PC-3 (cell line): Measurements from ENCODE around the gene SLC22A5. TPM values are rescaled to one million over a fixed set of nuclear protein-coding genes. Genes with fewer than 3 reads are reported as not detected.
A peak's percentile ranks its signal among the peaks of the same experiment; 100 is the strongest.

Experiments
- ATAC-seq: fragments of 200-7000 bp; cut with Tn5 transposase; 2 replicates; pipeline ENCODE4 v1.9.1; 2020; ENCODE audit warnings: mild to moderate bottlenecking, moderate library complexity
- BruUV-seq: library from RNA; stranded (reverse); fragments of 400-500 nt; replicated peaks from 2 replicates; lab custom pipeline; 2021; lab: Mats Ljungman, UMichigan
- CTCF ChIA-PET: fragments of 300-600 bp; sonication (Branson Sonifier 250); formaldehyde crosslinking; loops from one replicate; lab custom pipeline; 2022; ENCODE audit warnings: antibody characterized with exemption; lab: Charles Lee
- POLR2A ChIA-PET: fragments of 300-600 bp; sonication (Branson Sonifier 250); formaldehyde crosslinking; loops from one replicate; lab custom pipeline; 2022; ENCODE audit warnings: antibody characterized with exemption; ENCODE audit not compliant: unreplicated experiment; lab: Charles Lee
- DNase-seq: peaks from one replicate; pipeline ENCODE4 v3.0.0-alpha.2; 2015
- H2AFZ ChIP-seq: fragments of 300-600 bp; sonication (generic); 2 replicates; pipeline ENCODE4 v1.6.0; 2016; ENCODE audit warnings: antibody characterized with exemption, low read length
- H3F3A ChIP-seq: fragments of 300-600 bp; sonication (generic); one replicate; pipeline ENCODE4 v1.6.0; 2017; ENCODE audit warnings: antibody characterized with exemption, low read length, control low read depth, mild to moderate bottlenecking; ENCODE audit not compliant: unreplicated experiment
- H3K27ac ChIP-seq: fragments of 300-600 bp; sonication (generic); 2 replicates; pipeline ENCODE4 v1.5.1; 2016; ENCODE audit warnings: mild to moderate bottlenecking, low read length
- H3K27me3 ChIP-seq: fragments of 300-600 bp; sonication (generic); 2 replicates; pipeline ENCODE4 v1.6.1; 2016; ENCODE audit warnings: low read length, mixed read lengths
- H3K36me3 ChIP-seq: fragments of 300-600 bp; sonication (generic); 2 replicates; pipeline ENCODE4 v1.6.1; 2016; ENCODE audit warnings: low read depth, mixed run types, low read length, mixed read lengths
- H3K4me1 ChIP-seq: fragments of 300-600 bp; sonication (generic); 2 replicates; pipeline ENCODE4 v1.5.1; 2016; ENCODE audit warnings: low read length; ENCODE audit not compliant: insufficient read depth
- H3K4me2 ChIP-seq: fragments of 300-600 bp; sonication (generic); 2 replicates; pipeline ENCODE4 v1.6.0; 2016; ENCODE audit warnings: low read length
- H3K4me3 ChIP-seq: fragments of 300-600 bp; sonication (generic); 2 replicates; pipeline ENCODE4 v1.5.1; 2016; ENCODE audit warnings: mild to moderate bottlenecking, low read length, mixed read lengths
- H3K79me2 ChIP-seq: fragments of 300-600 bp; sonication (generic); 2 replicates; pipeline ENCODE4 v1.6.1; 2017; ENCODE audit warnings: low read length, mixed read lengths
- H3K9ac ChIP-seq: fragments of 300-600 bp; sonication (generic); 2 replicates; pipeline ENCODE4 v1.6.0; 2016; ENCODE audit warnings: mild to moderate bottlenecking, low read length
- H3K9me2 ChIP-seq: fragments of 300-600 bp; sonication (generic); replicated peaks from 2 replicates; pipeline ENCODE4 v1.6.1; 2016; ENCODE audit warnings: mixed run types, low read length, mixed read lengths
- H3K9me3 ChIP-seq: fragments of 300-600 bp; sonication (generic); 2 replicates; pipeline ENCODE4 v1.6.1; 2016; ENCODE audit warnings: low read length, mixed read lengths
- H4K20me1 ChIP-seq: fragments of 300-600 bp; sonication (generic); 2 replicates; pipeline ENCODE4 v1.6.1; 2016; ENCODE audit warnings: low read length, mixed read lengths
- CTCF ChIP-seq: fragments of 300-600 bp; sonication (generic); conservative IDR thresholded peaks from 2 replicates; pipeline ENCODE4 v1.5.1; 2017; ENCODE audit warnings: antibody characterized with exemption, low read depth, mild to moderate bottlenecking, low read length
- EZH2 ChIP-seq: fragments of 300-600 bp; sonication (generic); IDR thresholded peaks from one replicate; pipeline ENCODE4 v1.6.1; 2017; ENCODE audit warnings: antibody characterized with exemption, mild to moderate bottlenecking, low read length; ENCODE audit not compliant: unreplicated experiment
- EZH2phosphoT487 ChIP-seq: fragments of 300-600 bp; sonication (generic); IDR thresholded peaks from 2 replicates; pipeline ENCODE4 v1.6.1; 2018; ENCODE audit warnings: mild to moderate bottlenecking, antibody characterized with exemption, low read length, borderline replicate concordance
- intact Hi-C: fragments of 100-400 bp; cut with micrococcal nuclease; formaldehyde crosslinking; loops from 2 replicates; pipeline ENCODE4 v1.9.0; 2023
- total RNA-seq: library from RNA; depleted of rRNA; stranded (reverse); fragments of >200 nt; gene quantifications from 2 replicates; pipeline ENCODE4 v1.2.3, GENCODE V29; 2014

The SLC22A5 gene
- total RNA-seq, 1 experiment from 2014 or later = 8.2 TPM

GRCh38 chr5:132385326-132386105 lies 16.0 kb downstream of the SLC22A5 start:
- BruUV-seq = no TSS peak
- peaks cover 11% of the 10 kb centered on the region for H3F3A ChIP-seq
- H2AFZ ChIP-seq = no peak overlapping the region
- H3K4me2 ChIP-seq = no peak overlapping the region
- TF ChIP-seq EZH2 (no peak), CTCF (peak; percentile 80), EZH2phosphoT487 (no peak)
- H3K4me3 ChIP-seq = no peak overlapping the region
- no peaks in the 10 kb centered on the region for H3K9me2 ChIP-seq
- H3K9me3 ChIP-seq = no peaks in the 10 kb centered on the region
- no peaks in the 10 kb centered on the region for H4K20me1 ChIP-seq
- no peak overlapping the region for H3K27ac ChIP-seq
- no peaks in the 10 kb centered on the region for H3K27me3 ChIP-seq
- H3K9ac ChIP-seq = no peak overlapping the region
- peaks cover 45% of the 10 kb centered on the region for H3K4me1 ChIP-seq
- ATAC-seq (peak; percentile 9; the same call in 1 of the 2 replicates), DNase-seq (peak; percentile 69)
- H3K79me2 ChIP-seq = no peaks in the 10 kb centered on the region
- H3K36me3 ChIP-seq = no peaks in the 10 kb centered on the region; the same call in 1 of the 2 replicates
- CTCF ChIA-PET = no interaction called here
- intact Hi-C loops = loop anchor here (2.0 to 10.0 kb wide), 6 partner anchors 93 to 437 kb away; partner anchors contain the start of gene SLC22A4
- POLR2A ChIA-PET = no interaction called here

GRCh38 chr5:132386644-132387286 lies 17.3 kb downstream of the SLC22A5 start:
- Histone ChIP-seq H3K9me3 (no peaks in the 10 kb centered on the region), H3K9ac (peak overlapping the region; percentile 26; the same call in 1 of the 2 replicates), H3K79me2 (no peaks in the 10 kb centered on the region), H3K27me3 (no peaks in the 10 kb centered on the region), H3K4me3 (no peak overlapping the region), H3K4me1 (peaks cover 52% of the 10 kb centered on the region), H3K36me3 (peaks cover 9% of the 10 kb centered on the region; the same call in 1 of the 2 replicates), H3K9me2 (no peaks in the 10 kb centered on the region), H3K4me2 (peak overlapping the region; percentile 23; the same call in 1 of the 2 replicates), H2AFZ (no peak overlapping the region), H4K20me1 (no peaks in the 10 kb centered on the region), H3F3A (peaks cover 11% of the 10 kb centered on the region), H3K27ac (peak overlapping the region; percentile 99)
- intact Hi-C loops = loop anchor here (1.0 to 10.0 kb wide), 7 partner anchors 33 to 436 kb away; partner anchors contain the start of gene SLC22A4
- ATAC-seq (peak; percentile 25), DNase-seq (peak; percentile 66)
- POLR2A ChIA-PET = no interaction called here
- no TSS peak for BruUV-seq
- TF ChIP-seq EZH2phosphoT487 (no peak), CTCF (peak; percentile 79)
- CTCF ChIA-PET = interaction anchor here (1.0 to 2.2 kb wide), 3 partner anchors 104 to 114 kb away, joined by 3 to 6 read pairs (median 4); no protein-coding TSS in a partner anchor
